WTC11 (cell line): ENCODE results near the gene NCKIPSD. TPM values are rescaled to one million over a fixed set of nuclear protein-coding genes. Genes with fewer than 3 reads are reported as not detected.

Source experiments
- ATAC-seq: fragments of 200-7000 bp; cut with Tn5 transposase; 2 replicates; pipeline ENCODE4 v1.10.0; 2021; ENCODE audit warnings: mild to moderate bottlenecking, moderate library complexity
- CTCF ChIA-PET: fragments of 300-600 bp; sonication (Branson Sonifier 250); formaldehyde crosslinking; loops from one replicate; lab custom pipeline; 2021; ENCODE audit warnings: antibody characterized with exemption; lab: Charles Lee
- POLR2A ChIA-PET: fragments of 350-600 bp; sonication (Branson Sonifier 250); formaldehyde crosslinking; loops from one replicate; lab custom pipeline; 2021; ENCODE audit warnings: antibody characterized with exemption; lab: Charles Lee
- DNase-seq: peaks from one replicate; pipeline ENCODE4 v3.0.0; 2021; ENCODE audit warnings: low spot score
- H3K27ac Mint-ChIP-seq: 2 replicates; pipeline ENCODE4 v1.8.0; 2021; ENCODE audit warnings: mixed read lengths
- H3K27me3 Mint-ChIP-seq: 2 replicates; pipeline ENCODE4 v1.8.0; 2021; ENCODE audit warnings: low read depth, mild to moderate bottlenecking, moderate library complexity, mixed read lengths
- H3K36me3 Mint-ChIP-seq: 2 replicates; pipeline ENCODE4 v1.8.0; 2021; ENCODE audit warnings: mixed read lengths
- H3K4me1 Mint-ChIP-seq: 2 replicates; pipeline ENCODE4 v1.8.0; 2022; ENCODE audit warnings: mixed read lengths
- H3K4me3 Mint-ChIP-seq: 2 replicates; pipeline ENCODE4 v1.8.0; 2021; ENCODE audit warnings: mild to moderate bottlenecking, moderate library complexity, mixed read lengths
- H3K9me3 Mint-ChIP-seq: 2 replicates; pipeline ENCODE4 v1.8.0; 2021; ENCODE audit warnings: mixed read lengths
- AR ChIP-seq: fragments of 250-450 bp; sonication (Bioruptor Pico); IDR thresholded peaks from 2 replicates; pipeline ENCODE4 v1.9.0; 2021; ENCODE audit warnings: mild to moderate bottlenecking
- ATF6 ChIP-seq: sonication (generic); formaldehyde crosslinking; IDR thresholded peaks from 2 replicates; pipeline ENCODE4 v1.8.1; 2023; ENCODE audit warnings: mild to moderate bottlenecking, missing genetic modification reagents
- ESRRA ChIP-seq: sonication (generic); formaldehyde crosslinking; IDR thresholded peaks from 2 replicates; pipeline ENCODE4 v1.8.1; 2022; ENCODE audit warnings: mild to moderate bottlenecking, missing genetic modification reagents, borderline replicate concordance
- FOXK1 ChIP-seq: sonication (generic); formaldehyde crosslinking; IDR thresholded peaks from 2 replicates; pipeline ENCODE4 v1.8.0; 2022; ENCODE audit warnings: mild to moderate bottlenecking, moderate library complexity, missing genetic modification reagents
- PREB ChIP-seq: sonication (generic); formaldehyde crosslinking; IDR thresholded peaks from 2 replicates; pipeline ENCODE4 v1.8.1; 2022; ENCODE audit warnings: mild to moderate bottlenecking, missing genetic modification reagents, moderate library complexity, borderline replicate concordance
- PRRX2 ChIP-seq: fragments of 250-450 bp; sonication (Bioruptor Pico); IDR thresholded peaks from 2 replicates; pipeline ENCODE4 v1.8.0; 2021; ENCODE audit warnings: mild to moderate bottlenecking
- RORB ChIP-seq: fragments of 250-450 bp; sonication (Bioruptor Pico); IDR thresholded peaks from 2 replicates; pipeline ENCODE4 v1.9.0; 2021; ENCODE audit warnings: mild to moderate bottlenecking
- SMAD4 ChIP-seq: sonication (generic); formaldehyde crosslinking; IDR thresholded peaks from 2 replicates; pipeline ENCODE4 v1.8.0; 2022; ENCODE audit warnings: mild to moderate bottlenecking, missing genetic modification reagents
- TCF7 ChIP-seq: sonication (generic); formaldehyde crosslinking; IDR thresholded peaks from 2 replicates; pipeline ENCODE4 v1.8.0; 2022; ENCODE audit warnings: mild to moderate bottlenecking, low read depth, missing genetic modification reagents, moderate library complexity
- TEAD4 ChIP-seq: sonication (generic); formaldehyde crosslinking; IDR thresholded peaks from 2 replicates; pipeline ENCODE4 v1.8.0; 2022; ENCODE audit warnings: mild to moderate bottlenecking, missing genetic modification reagents
- ZBTB21 ChIP-seq: sonication (generic); formaldehyde crosslinking; IDR thresholded peaks from 2 replicates; pipeline ENCODE4 v1.8.1; 2023; ENCODE audit warnings: mild to moderate bottlenecking, missing genetic modification reagents, borderline replicate concordance
- ZNF317 ChIP-seq: sonication (generic); formaldehyde crosslinking; IDR thresholded peaks from 2 replicates; pipeline ENCODE4 v1.8.1; 2023; ENCODE audit warnings: low read depth, mild to moderate bottlenecking, moderate library complexity, missing genetic modification reagents, borderline replicate concordance
- ZNF396 ChIP-seq: fragments of 250-450 bp; sonication (Bioruptor Pico); IDR thresholded peaks from 2 replicates; pipeline ENCODE4 v1.8.0; 2021; ENCODE audit warnings: mild to moderate bottlenecking, moderate library complexity, borderline replicate concordance
- ZNF532 ChIP-seq: fragments of 250-450 bp; sonication (Bioruptor Pico); IDR thresholded peaks from 2 replicates; pipeline ENCODE4 v1.9.0; 2021; ENCODE audit warnings: mild to moderate bottlenecking, borderline replicate concordance
- total RNA-seq: library from RNA; stranded (reverse); gene quantifications from 3 replicates; pipeline ENCODE4 v1.2.3, GENCODE V29; 2021
- TF ChIP-seq, protein P1 (sequence below): fragments of 250-450 bp; sonication (Bioruptor Pico); IDR thresholded peaks from 2 replicates; pipeline ENCODE4 v2.1.2; 2022; ENCODE audit warnings: mild to moderate bottlenecking, moderate library complexity
- TF ChIP-seq, protein P2 (sequence below): sonication (generic); formaldehyde crosslinking; IDR thresholded peaks from 2 replicates; pipeline ENCODE4 v1.8.0; 2022; ENCODE audit warnings: missing genetic modification reagents
- TF ChIP-seq, protein P3 (sequence below): sonication (generic); formaldehyde crosslinking; conservative IDR thresholded peaks from 2 replicates; pipeline ENCODE4 v1.8.1; 2022; ENCODE audit warnings: mild to moderate bottlenecking, missing genetic modification reagents

The NCKIPSD gene
- total RNA-seq, 1 experiment from 2014 or later: 40.1 TPM

DNA sequence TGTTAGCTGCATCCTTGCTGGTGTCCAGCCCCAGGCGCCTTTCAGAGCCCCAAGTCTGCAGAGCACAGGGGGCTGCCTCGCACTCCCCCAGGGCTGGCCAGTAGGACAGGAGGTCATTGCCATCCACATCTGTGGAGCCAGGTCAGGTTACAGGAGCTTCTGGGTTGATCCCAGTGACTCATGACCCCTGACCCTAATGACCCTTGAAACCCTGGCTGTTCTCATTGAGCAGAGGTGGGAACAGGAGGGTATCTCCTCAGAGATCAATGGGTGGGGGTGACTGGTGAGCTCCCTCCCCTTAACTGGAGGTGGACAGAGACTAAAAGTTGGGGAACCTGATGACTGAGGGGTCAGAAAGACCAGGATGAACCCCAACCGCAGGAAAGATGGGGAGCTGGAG is 44.3 kb downstream of the NCKIPSD start (continued):
- TF ChIP-seq PREB (CRISPR knock-in tag): no peak
- TF ChIP-seq SMAD4 (CRISPR knock-in tag): no peak
- no peak for TF ChIP-seq TCF7
- no peak for TF ChIP-seq ZBTB21 (CRISPR knock-in tag)
- TF ChIP-seq, protein P1, sequence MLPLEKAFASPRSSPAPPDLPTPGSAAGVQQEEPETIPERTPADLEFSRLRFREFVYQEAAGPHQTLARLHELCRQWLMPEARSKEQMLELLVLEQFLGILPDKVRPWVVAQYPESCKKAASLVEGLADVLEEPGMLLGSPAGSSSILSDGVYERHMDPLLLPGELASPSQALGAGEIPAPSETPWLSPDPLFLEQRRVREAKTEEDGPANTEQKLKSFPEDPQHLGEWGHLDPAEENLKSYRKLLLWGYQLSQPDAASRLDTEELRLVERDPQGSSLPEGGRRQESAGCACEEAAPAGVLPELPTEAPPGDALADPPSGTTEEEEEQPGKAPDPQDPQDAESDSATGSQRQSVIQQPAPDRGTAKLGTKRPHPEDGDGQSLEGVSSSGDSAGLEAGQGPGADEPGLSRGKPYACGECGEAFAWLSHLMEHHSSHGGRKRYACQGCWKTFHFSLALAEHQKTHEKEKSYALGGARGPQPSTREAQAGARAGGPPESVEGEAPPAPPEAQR (CRISPR knock-in tag): no peak
- TF ChIP-seq ESRRA (CRISPR knock-in tag): no peak
- TF ChIP-seq FOXK1 (CRISPR knock-in tag): no peak
- TF ChIP-seq ZNF396 (CRISPR knock-in tag): no peak
- no peak for TF ChIP-seq ZNF532 (CRISPR knock-in tag)

- H3K9me3 Mint-ChIP-seq: no peaks in the 10 kb centered on the region
- POLR2A ChIA-PET: no interaction called here
- H3K36me3 Mint-ChIP-seq: peaks cover 33% of the 10 kb centered on the region
- H3K27me3 Mint-ChIP-seq: no peaks in the 10 kb centered on the region
- H3K4me3 Mint-ChIP-seq: no peak overlapping the region
- DNase-seq (no peak), ATAC-seq (no peak)
- CTCF ChIA-PET: interaction anchor here (0.6 to 1.8 kb wide), 2 partner anchors 16 to 382 kb away, joined by 3 to 7 read pairs; no protein-coding TSS in a partner anchor
- no peak overlapping the region for H3K27ac Mint-ChIP-seq
- H3K4me1 Mint-ChIP-seq: peaks cover 24% of the 10 kb centered on the region
- TF ChIP-seq RORB (CRISPR knock-in tag) (no peak), AR (no peak), ZNF317 (CRISPR knock-in tag) (no peak), SMAD4 (CRISPR knock-in tag) (no peak), TEAD4 (CRISPR knock-in tag) (no peak), ATF6 (CRISPR knock-in tag) (no peak), PREB (CRISPR knock-in tag) (no peak), PRRX2 (no peak)
- TF ChIP-seq, protein P2, sequence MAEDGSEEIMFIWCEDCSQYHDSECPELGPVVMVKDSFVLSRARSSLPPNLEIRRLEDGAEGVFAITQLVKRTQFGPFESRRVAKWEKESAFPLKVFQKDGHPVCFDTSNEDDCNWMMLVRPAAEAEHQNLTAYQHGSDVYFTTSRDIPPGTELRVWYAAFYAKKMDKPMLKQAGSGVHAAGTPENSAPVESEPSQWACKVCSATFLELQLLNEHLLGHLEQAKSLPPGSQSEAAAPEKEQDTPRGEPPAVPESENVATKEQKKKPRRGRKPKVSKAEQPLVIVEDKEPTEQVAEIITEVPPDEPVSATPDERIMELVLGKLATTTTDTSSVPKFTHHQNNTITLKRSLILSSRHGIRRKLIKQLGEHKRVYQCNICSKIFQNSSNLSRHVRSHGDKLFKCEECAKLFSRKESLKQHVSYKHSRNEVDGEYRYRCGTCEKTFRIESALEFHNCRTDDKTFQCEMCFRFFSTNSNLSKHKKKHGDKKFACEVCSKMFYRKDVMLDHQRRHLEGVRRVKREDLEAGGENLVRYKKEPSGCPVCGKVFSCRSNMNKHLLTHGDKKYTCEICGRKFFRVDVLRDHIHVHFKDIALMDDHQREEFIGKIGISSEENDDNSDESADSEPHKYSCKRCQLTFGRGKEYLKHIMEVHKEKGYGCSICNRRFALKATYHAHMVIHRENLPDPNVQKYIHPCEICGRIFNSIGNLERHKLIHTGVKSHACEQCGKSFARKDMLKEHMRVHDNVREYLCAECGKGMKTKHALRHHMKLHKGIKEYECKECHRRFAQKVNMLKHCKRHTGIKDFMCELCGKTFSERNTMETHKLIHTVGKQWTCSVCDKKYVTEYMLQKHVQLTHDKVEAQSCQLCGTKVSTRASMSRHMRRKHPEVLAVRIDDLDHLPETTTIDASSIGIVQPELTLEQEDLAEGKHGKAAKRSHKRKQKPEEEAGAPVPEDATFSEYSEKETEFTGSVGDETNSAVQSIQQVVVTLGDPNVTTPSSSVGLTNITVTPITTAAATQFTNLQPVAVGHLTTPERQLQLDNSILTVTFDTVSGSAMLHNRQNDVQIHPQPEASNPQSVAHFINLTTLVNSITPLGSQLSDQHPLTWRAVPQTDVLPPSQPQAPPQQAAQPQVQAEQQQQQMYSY: no peak
- TF ChIP-seq, protein P3, sequence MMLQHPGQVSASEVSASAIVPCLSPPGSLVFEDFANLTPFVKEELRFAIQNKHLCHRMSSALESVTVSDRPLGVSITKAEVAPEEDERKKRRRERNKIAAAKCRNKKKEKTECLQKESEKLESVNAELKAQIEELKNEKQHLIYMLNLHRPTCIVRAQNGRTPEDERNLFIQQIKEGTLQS (CRISPR knock-in tag): no peak
These were observed 45.6 kb downstream of the NCKIPSD start for GRCh38 chr3:48639944-48640606.
